ENCODE measurements around the gene GDI1.

GDI1 gene

DNA sequence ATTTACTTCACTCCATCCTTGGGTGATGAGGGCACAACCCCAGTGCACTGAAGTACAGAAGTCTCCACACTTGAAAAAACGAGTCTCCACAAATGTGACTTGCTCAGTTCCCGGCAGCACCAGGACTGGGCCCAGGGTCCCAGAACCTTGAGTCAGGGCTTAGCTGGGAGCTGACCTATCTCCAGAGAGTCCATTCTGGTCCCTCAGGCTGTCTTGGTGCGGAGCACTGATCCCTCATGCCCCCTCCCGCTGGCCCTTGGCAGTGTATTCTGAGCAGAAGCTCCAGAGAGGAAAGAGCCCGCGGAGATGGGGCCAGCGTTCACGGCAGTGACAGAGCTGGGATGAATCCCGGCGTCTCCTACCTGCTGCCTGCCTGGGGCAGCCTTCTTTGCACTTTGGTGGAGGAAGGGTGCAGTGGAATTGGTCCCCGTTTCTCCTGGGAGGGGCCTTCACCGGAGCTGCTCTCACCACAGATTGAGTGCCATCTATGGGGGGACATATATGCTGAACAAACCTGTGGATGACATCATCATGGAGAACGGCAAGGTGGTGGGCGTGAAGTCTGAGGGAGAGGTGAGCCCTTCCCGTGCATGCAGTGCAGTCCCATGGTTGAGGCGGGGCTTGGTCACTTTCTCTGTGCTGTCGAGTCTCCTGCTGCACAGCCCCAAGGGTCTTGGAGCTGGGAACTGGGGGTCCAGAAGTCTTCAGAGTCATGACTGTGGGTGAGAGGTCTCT, 3.8 kb downstream of the GDI1 start:
- H3K4me3 ChIP-seq (ENCODE audit: low read depth, low read length), result no peak overlapping the region
- no peak for TF ChIP-seq POLR2A (IDR thresholded peaks at IDR 0.05; ENCODE audit: extremely low read depth, insufficient read length)
- TF ChIP-seq MYC (IDR thresholded peaks at IDR 0.05; ENCODE audit: low read depth, low read length), result no peak
- TF ChIP-seq, protein P1, sequence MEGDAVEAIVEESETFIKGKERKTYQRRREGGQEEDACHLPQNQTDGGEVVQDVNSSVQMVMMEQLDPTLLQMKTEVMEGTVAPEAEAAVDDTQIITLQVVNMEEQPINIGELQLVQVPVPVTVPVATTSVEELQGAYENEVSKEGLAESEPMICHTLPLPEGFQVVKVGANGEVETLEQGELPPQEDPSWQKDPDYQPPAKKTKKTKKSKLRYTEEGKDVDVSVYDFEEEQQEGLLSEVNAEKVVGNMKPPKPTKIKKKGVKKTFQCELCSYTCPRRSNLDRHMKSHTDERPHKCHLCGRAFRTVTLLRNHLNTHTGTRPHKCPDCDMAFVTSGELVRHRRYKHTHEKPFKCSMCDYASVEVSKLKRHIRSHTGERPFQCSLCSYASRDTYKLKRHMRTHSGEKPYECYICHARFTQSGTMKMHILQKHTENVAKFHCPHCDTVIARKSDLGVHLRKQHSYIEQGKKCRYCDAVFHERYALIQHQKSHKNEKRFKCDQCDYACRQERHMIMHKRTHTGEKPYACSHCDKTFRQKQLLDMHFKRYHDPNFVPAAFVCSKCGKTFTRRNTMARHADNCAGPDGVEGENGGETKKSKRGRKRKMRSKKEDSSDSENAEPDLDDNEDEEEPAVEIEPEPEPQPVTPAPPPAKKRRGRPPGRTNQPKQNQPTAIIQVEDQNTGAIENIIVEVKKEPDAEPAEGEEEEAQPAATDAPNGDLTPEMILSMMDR (IDR thresholded peaks at IDR 0.05; ENCODE audit: low read depth, low read length), result no peak
- TF ChIP-seq, protein P2, sequence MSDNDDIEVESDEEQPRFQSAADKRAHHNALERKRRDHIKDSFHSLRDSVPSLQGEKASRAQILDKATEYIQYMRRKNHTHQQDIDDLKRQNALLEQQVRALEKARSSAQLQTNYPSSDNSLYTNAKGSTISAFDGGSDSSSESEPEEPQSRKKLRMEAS (IDR thresholded peaks at IDR 0.05; ENCODE audit: low read depth, low read length), result no peak
- no peak for DNase-seq (ENCODE audit: low read depth)

DNA sequence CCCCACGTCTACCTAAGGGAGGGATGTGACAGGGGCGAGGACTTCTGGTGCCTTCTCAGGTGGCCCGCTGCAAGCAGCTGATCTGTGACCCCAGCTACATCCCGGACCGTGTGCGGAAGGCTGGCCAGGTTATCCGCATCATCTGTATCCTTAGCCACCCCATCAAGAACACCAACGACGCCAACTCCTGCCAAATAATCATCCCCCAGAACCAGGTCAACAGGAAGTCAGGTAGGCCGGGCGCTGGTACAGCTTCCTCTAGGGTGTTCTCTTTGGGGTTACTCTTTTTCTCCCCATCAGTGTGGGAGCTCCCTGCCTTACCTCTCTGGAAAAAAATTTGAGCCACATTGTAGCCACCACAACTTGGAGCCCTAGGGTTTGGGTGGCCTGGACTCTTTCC, 4.6 kb downstream of the GDI1 start:
- DNase-seq (ENCODE audit: low read depth), result no peak
- TF ChIP-seq, protein P2 (IDR thresholded peaks at IDR 0.05; ENCODE audit: low read depth, low read length), result no peak
- H3K4me3 ChIP-seq (ENCODE audit: low read depth, low read length), result no peak overlapping the region

DNA sequence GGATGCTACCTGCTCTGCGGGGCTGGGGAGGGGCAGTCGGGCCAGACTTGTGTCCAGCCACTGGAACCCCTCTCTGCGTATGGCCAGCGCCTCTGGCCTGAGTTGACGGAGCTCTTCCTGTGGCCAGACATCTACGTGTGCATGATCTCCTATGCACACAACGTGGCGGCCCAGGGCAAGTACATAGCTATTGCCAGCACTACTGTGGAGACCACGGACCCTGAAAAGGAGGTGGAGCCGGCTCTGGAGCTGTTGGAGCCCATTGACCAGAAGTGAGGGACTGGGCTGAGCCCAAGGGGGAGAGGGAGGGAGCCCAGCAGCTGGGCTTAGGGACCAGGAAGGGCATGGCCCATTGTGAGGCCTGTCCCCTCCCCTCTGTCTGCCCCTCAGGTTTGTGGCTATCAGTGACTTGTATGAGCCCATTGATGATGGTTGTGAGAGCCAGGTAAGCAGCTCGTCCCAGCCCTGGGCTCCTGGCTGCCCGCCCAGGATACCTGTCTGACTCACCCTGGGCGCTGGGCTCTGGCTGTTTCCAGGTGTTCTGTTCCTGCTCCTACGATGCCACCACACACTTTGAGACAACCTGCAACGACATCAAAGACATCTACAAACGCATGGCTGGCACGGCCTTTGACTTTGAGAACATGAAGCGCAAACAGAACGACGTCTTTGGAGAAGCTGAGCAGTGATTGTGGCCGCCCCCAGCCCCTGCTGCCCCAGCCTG, 5.2 kb downstream of the GDI1 start:
- no peak for DNase-seq (ENCODE audit: low read depth)
- H3K4me3 ChIP-seq (ENCODE audit: low read depth, low read length), result no peak overlapping the region

DNA sequence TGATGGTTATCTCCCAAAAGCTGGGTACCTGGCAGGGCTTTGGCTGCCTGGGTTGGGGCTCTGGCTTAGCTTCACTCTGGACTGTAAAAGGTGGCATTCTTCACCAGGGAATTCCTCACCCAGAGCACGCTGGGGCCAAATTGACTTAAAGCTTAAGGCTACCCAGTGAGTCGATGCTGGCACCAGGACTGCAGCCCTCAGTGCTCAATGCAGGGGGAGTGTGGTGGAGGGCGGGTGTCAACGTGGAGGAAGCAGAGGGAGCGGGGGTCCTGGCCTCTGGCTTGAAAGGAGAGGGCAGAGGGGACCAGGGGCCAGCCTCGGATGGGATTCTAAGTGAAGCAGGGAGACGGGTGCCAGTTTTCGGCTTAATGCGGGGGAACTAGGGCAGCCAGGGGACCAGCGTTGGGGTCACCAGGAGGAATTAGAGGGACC, 6.5 kb downstream of the GDI1 start:
- no peak for DNase-seq (ENCODE audit: low read depth)
- no peak overlapping the region for H3K4me3 ChIP-seq (ENCODE audit: low read depth, low read length)
- TF ChIP-seq, protein P2 (IDR thresholded peaks at IDR 0.05; ENCODE audit: low read depth, low read length), result no peak
- TF ChIP-seq, protein P1 (IDR thresholded peaks at IDR 0.05; ENCODE audit: low read depth, low read length), result no peak
- TF ChIP-seq POLR2A (IDR thresholded peaks at IDR 0.05; ENCODE audit: extremely low read depth, insufficient read length) (no peak), MYC (IDR thresholded peaks at IDR 0.05; ENCODE audit: low read depth, low read length) (no peak)

More for the DNA sequence above, 5.2 kb downstream of the GDI1 start:
- TF ChIP-seq MYC (IDR thresholded peaks at IDR 0.05; ENCODE audit: low read depth, low read length) (no peak), POLR2A (IDR thresholded peaks at IDR 0.05; ENCODE audit: extremely low read depth, insufficient read length) (no peak)
- TF ChIP-seq, protein P1 (IDR thresholded peaks at IDR 0.05; ENCODE audit: low read depth, low read length), result no peak
- TF ChIP-seq, protein P2 (IDR thresholded peaks at IDR 0.05; ENCODE audit: low read depth, low read length), result no peak

DNA sequence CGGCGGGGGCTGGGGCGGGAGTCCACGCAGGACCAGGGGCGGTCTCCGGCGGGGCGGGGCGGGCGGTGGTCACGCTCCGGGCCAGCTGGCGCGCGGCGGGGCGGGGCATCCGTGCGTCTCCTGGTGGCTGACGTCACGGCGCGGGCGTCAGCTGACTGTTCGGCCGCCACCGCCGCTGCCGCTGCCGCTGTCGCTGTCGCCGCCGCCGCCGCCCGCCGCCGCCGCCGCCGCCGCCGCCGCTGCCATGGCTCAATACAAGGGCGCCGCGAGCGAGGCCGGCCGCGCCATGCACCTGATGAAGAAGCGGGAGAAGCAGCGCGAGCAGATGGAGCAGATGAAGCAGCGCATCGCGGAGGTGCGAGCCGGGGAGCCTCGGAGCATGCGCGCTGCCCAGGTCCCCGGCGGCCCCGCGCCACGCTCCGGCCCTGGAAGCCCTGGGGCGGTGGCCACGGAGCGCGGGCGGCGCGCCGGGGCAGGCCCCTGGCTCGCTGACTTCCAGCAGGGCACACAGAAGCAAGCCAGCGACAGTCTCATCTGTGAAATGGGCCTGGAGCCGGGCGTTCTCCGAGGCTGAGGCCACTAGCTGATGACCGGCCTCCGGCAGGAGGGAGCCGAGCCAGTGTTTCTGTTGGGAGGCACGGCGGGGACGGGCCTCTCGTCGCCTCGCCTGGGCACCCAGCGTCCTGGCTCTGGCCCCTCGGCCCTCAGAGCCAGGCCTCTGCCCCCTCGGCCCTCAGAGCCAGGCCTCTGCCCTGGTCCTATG, 7.2 kb downstream of the GDI1 start, which contains the start of gene FAM50A:
Gene FAM50A (plus strand): TSS at position 150 of the 763 bp plus-strand sequence. CDS start 95 bp downstream, at position 245.
- TF ChIP-seq, protein P2 (IDR thresholded peaks at IDR 0.05; ENCODE audit: low read depth, low read length), result no peak
- TF ChIP-seq, protein P1 (IDR thresholded peaks at IDR 0.05; ENCODE audit: low read depth, low read length), result no peak
- no peak for TF ChIP-seq MYC (IDR thresholded peaks at IDR 0.05; ENCODE audit: low read depth, low read length)
- no peak for TF ChIP-seq POLR2A (IDR thresholded peaks at IDR 0.05; ENCODE audit: extremely low read depth, insufficient read length)
- DNase-seq (ENCODE audit: low read depth), result peak; percentile 55
- H3K4me3 ChIP-seq (ENCODE audit: low read depth, low read length), result peak within 1 kb of the TSS; percentile 34

Measured in NB4 (cell line).